ENCODE measurements around the gene SNAP47. TPM values are rescaled to one million over a fixed set of nuclear protein-coding genes. Genes with fewer than 3 reads are reported as not detected.

Gene SNAP47
- total and polyA plus RNA-seq, 9 of the 15 experiments (the other 6 are each of a cell fraction or from before 2014, with no cell fraction given) = 2.5 to 41.3 (median 32.6) TPM

DNA sequence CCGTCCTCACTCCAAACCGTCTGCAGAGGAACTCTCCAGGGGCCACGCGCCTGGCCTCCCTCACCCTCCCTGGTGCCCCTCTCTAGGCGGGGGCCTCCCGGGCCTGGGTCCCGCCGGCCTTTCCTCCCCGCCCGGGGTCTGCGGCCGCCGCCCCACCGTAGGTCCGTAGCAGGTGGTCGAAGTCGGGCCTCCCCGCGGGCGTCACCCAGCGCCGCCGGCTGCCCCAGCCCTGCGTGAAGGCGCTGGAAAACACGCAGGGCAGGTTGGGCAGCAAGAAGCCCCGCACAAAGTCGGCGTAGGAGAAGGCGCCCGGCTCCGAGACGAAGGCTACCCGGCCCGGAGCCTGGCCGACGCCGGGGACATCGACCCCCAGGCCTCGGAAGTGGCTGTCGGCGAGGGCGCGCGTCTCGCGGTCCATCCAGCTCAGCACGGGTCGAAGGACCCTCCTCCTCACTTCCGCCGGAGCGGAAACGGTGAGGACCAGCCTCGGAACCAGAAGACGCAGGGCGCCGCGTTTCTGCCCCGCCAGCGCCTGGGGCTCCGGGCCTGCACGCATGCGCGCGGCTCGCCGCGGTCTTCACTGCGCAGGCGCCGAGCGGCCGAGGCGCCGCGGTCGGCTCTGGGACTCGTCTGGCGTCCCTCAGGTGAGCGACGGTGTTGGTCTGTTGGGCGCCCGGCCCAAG, at the start of gene SNAP47, which contains the start of gene JMJD4 (continued):
- TF ChIP-seq YY1 (IDR thresholded peaks at IDR 0.05; ENCODE audit: borderline replicate concordance in 1 of 3, control insufficient read depth in 1 of 3, extremely low read depth in 1 of 3, insufficient read depth in 3 of 3, insufficient read length in 1 of 3, insufficient replicate concordance in 2 of 3, low read depth in 1 of 3, low read length in 2 of 3) = peak in 2 of 3 experiments; percentile 73 to 79
- peak; percentile 95 for TF ChIP-seq FIP1L1 (IDR thresholded peaks at IDR 0.05; ENCODE audit: low read depth, low read length, poor library complexity, severe bottlenecking)
- TF ChIP-seq, protein P1, sequence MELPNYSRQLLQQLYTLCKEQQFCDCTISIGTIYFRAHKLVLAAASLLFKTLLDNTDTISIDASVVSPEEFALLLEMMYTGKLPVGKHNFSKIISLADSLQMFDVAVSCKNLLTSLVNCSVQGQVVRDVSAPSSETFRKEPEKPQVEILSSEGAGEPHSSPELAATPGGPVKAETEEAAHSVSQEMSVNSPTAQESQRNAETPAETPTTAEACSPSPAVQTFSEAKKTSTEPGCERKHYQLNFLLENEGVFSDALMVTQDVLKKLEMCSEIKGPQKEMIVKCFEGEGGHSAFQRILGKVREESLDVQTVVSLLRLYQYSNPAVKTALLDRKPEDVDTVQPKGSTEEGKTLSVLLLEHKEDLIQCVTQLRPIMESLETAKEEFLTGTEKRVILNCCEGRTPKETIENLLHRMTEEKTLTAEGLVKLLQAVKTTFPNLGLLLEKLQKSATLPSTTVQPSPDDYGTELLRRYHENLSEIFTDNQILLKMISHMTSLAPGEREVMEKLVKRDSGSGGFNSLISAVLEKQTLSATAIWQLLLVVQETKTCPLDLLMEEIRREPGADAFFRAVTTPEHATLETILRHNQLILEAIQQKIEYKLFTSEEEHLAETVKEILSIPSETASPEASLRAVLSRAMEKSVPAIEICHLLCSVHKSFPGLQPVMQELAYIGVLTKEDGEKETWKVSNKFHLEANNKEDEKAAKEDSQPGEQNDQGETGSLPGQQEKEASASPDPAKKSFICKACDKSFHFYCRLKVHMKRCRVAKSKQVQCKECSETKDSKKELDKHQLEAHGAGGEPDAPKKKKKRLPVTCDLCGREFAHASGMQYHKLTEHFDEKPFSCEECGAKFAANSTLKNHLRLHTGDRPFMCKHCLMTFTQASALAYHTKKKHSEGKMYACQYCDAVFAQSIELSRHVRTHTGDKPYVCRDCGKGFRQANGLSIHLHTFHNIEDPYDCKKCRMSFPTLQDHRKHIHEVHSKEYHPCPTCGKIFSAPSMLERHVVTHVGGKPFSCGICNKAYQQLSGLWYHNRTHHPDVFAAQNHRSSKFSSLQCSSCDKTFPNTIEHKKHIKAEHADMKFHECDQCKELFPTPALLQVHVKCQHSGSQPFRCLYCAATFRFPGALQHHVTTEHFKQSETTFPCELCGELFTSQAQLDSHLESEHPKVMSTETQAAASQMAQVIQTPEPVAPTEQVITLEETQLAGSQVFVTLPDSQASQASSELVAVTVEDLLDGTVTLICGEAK (IDR thresholded peaks at IDR 0.05) = peak; percentile 100
- TF ChIP-seq, protein P1 (CRISPR knock-in tag; IDR thresholded peaks at IDR 0.05) = no peak
- TF ChIP-seq ZNF316 (IDR thresholded peaks at IDR 0.05) = peak; percentile 63
- TF ChIP-seq TCF3 (CRISPR knock-in tag; IDR thresholded peaks at IDR 0.05) = no peak
- peak; percentile 66 for TF ChIP-seq NFIC (IDR thresholded peaks at IDR 0.05)
- TF ChIP-seq HEY1 (CRISPR knock-in tag; IDR thresholded peaks at IDR 0.05; ENCODE audit: borderline replicate concordance) = no peak
- peak; percentile 93 for TF ChIP-seq RBBP5 (IDR thresholded peaks at IDR 0.05; ENCODE audit: borderline replicate concordance, insufficient read depth, low read length, poor library complexity, severe bottlenecking)
- TF ChIP-seq KLF13 (tag; IDR thresholded peaks at IDR 0.05; ENCODE audit: borderline replicate concordance, low read depth) = peak; percentile 70
- TF ChIP-seq ARID3A (IDR thresholded peaks at IDR 0.05; ENCODE audit: borderline replicate concordance, low read depth, low read length) = 0 out of 2 replicates have a peak, but pooled peaks have one; percentile 21
- peak; percentile 53 to 58; a peak in 2 of 4 replicates for TF ChIP-seq SIX5 (IDR thresholded peaks at IDR 0.05; ENCODE audit: borderline replicate concordance in 1 of 2, insufficient read depth in 1 of 2, low read depth in 1 of 2, low read length in 2 of 2)
- TF ChIP-seq JUND (IDR thresholded peaks at IDR 0.05; ENCODE audit: borderline replicate concordance, low read depth, low read length) = peak; percentile 77
- TF ChIP-seq JUND (tag; IDR thresholded peaks at IDR 0.05; ENCODE audit: borderline replicate concordance, low read depth, low read length) = no peak; the same call in 2 of the 3 replicates
- no peak for TF ChIP-seq CSDE1 (IDR thresholded peaks at IDR 0.05)
- 0 out of 2 replicates have a peak, but pooled peaks have one; percentile 17 for TF ChIP-seq HNRNPL (IDR thresholded peaks at IDR 0.05; ENCODE audit: low read depth, low read length)
